Adrenal gland (tissue), 5 donors: ENCODE results near the gene IGFBP4.

Source experiments
- POLR2A ChIP-seq, 2 donors: fragments of 450-650 bp; IDR thresholded peaks; one replicate each; pipeline ENCODE4 v1.6.1; 2017; ENCODE audit warnings: antibody characterized with exemption in 2 of 2, mild to moderate bottlenecking in 2 of 2, moderate library complexity in 1 of 2
- TF ChIP-seq, protein P1 (sequence below), 6 experiments: fragments of 450-650 bp in 4 of 6; fragments of 200-600 bp in 2 of 6; sonication (generic) in 1 of 6; IDR thresholded peaks; 1 replicate in 5 of 6; 2 replicates in 1 of 6; pipeline versions ENCODE4 v1.5.1 to v1.8.0; 2016 to 2021; ENCODE audit warnings: antibody characterized with exemption in 6 of 6, mild to moderate bottlenecking in 2 of 6, moderate library complexity in 1 of 6
- donor health status: DM: no; HTN: no; CAD: no.

DNA sequence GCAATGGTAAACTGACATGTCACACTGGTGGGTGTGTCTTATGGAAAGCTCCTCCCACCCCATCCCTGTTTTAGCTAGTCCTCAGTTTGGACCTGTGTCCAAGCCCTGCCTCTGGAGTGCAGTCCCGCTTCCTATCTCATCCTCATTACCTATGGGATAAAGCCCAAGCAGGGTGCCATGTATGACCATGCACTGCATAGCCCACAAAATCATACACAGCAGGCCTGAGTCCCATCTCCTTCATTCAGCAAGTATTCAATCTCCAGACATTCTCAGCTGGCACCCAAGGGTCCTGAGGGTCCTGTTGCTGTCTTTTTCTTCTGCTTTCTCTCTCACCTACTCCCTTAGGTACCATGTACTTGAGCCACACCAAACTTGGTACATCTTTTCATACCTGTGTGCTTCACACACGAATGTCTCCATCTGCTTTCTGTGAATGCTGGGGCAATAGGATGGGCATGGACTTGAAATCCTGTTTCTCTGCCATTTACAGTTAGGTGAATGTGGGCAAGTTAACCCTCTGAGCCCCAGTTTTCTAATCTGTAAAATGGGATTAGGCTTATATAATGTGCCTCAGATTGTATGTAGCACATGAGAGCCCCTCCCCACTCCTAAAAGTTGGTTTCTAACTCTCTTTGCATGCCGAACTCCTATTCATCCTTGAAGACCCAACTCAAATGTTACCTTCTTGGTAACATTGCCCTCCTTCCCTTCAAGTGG, 29.6 kb downstream of the IGFBP4 start:
- TF ChIP-seq, protein P1, sequence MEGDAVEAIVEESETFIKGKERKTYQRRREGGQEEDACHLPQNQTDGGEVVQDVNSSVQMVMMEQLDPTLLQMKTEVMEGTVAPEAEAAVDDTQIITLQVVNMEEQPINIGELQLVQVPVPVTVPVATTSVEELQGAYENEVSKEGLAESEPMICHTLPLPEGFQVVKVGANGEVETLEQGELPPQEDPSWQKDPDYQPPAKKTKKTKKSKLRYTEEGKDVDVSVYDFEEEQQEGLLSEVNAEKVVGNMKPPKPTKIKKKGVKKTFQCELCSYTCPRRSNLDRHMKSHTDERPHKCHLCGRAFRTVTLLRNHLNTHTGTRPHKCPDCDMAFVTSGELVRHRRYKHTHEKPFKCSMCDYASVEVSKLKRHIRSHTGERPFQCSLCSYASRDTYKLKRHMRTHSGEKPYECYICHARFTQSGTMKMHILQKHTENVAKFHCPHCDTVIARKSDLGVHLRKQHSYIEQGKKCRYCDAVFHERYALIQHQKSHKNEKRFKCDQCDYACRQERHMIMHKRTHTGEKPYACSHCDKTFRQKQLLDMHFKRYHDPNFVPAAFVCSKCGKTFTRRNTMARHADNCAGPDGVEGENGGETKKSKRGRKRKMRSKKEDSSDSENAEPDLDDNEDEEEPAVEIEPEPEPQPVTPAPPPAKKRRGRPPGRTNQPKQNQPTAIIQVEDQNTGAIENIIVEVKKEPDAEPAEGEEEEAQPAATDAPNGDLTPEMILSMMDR (IDR thresholded peaks at IDR 0.05), result no peak
- TF ChIP-seq POLR2A (IDR thresholded peaks at IDR 0.05), result no peak
